Keratinocyte (primary cell): Measurements from ENCODE around the gene FANCC.

Source experiments
- EZH2 ChIP-seq: IDR thresholded peaks from one replicate; pipeline ENCODE4 v1.6.1; 2012; ENCODE audit warnings: inconsistent platforms, mild to moderate bottlenecking, low read length, moderate library complexity
- TF ChIP-seq, protein P1 (sequence below), 3 experiments: IDR thresholded peaks in 1 of 3; conservative IDR thresholded peaks in 1 of 3; optimal IDR thresholded peaks in 1 of 3; 2 replicates in 2 of 3; 3 replicates in 1 of 3; pipeline versions ENCODE3 to v1.5.1; 2011; ENCODE audit warnings: low read length in 3 of 3, mild to moderate bottlenecking in 3 of 3, moderate library complexity in 2 of 3, control low read depth in 1 of 3, inconsistent platforms in 1 of 3; ENCODE audit not compliant: insufficient read depth in 2 of 3; ENCODE audit errors: extremely low read depth in 1 of 3

DNA sequence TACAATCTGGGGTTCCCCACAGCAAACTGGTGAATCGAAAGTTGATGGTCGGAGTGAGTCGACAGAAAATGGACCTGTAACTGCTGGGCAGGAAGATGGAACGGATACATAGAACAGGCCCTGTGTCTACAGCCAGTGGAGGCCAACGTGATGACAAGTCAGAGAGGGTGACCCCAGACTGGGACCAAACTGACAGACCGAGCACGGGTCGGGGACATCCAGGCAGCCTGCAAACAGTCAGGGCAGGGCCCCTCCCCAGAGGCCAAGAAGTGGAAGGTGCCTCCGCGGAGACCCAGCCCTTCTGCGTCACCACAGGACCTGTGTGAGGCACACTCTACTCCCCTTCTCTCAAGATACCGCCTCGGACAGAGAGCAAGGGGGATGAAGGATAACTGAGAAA, 25.1 kb upstream of the FANCC start:
- TF ChIP-seq, protein P1, sequence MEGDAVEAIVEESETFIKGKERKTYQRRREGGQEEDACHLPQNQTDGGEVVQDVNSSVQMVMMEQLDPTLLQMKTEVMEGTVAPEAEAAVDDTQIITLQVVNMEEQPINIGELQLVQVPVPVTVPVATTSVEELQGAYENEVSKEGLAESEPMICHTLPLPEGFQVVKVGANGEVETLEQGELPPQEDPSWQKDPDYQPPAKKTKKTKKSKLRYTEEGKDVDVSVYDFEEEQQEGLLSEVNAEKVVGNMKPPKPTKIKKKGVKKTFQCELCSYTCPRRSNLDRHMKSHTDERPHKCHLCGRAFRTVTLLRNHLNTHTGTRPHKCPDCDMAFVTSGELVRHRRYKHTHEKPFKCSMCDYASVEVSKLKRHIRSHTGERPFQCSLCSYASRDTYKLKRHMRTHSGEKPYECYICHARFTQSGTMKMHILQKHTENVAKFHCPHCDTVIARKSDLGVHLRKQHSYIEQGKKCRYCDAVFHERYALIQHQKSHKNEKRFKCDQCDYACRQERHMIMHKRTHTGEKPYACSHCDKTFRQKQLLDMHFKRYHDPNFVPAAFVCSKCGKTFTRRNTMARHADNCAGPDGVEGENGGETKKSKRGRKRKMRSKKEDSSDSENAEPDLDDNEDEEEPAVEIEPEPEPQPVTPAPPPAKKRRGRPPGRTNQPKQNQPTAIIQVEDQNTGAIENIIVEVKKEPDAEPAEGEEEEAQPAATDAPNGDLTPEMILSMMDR (optimal IDR thresholded peaks at IDR 0.05 in 1 of 3, IDR thresholded peaks at IDR 0.05 in 1 of 3, conservative IDR thresholded peaks at IDR 0.05 in 1 of 3; ENCODE audit: extremely low read depth in 1 of 3, insufficient read depth in 2 of 3, low read length in 3 of 3): no peak
- no peak for TF ChIP-seq EZH2
